AG10803 (cell line): ENCODE data around the gene TMEM273.
A peak's percentile ranks its signal among the peaks of the same experiment; 100 is the strongest.

Source experiments
- DNase-seq: peaks from one replicate; pipeline ENCODE4 v3.0.0; 2010; ENCODE audit warnings: low read depth
- H3K4me3 ChIP-seq: 2 replicates; pipeline ENCODE4 v1.5.1; 2011; ENCODE audit warnings: mild to moderate bottlenecking, low read length, control low read depth
- CTCF ChIP-seq: conservative IDR thresholded peaks from 2 replicates; pipeline ENCODE4 v1.5.1; 2011; ENCODE audit warnings: mild to moderate bottlenecking, low read length, control low read depth, inconsistent platforms

TMEM273 gene

GRCh38 chr10:49163741-49164140 lies 24.4 kb downstream of the TMEM273 start:
- no peak overlapping the region for H3K4me3 ChIP-seq
- no peak for TF ChIP-seq CTCF
- DNase-seq, result peak; percentile 81

- no peak for TF ChIP-seq CTCF
- H3K4me3 ChIP-seq, result no peak overlapping the region
- DNase-seq, result no peak
These were observed 25.4 kb downstream of the TMEM273 start for GRCh38 chr10:49162761-49163310.

- TF ChIP-seq CTCF, result no peak
- DNase-seq, result no peak
- H3K4me3 ChIP-seq, result no peak overlapping the region
These were observed 26.1 kb downstream of the TMEM273 start for GRCh38 chr10:49162063-49162462.

- H3K4me3 ChIP-seq, result no peak overlapping the region
- TF ChIP-seq CTCF, result peak; percentile 68
- peak; percentile 77 for DNase-seq
These were observed 26.7 kb downstream of the TMEM273 start for GRCh38 chr10:49161411-49161997.

- H3K4me3 ChIP-seq, result no peak overlapping the region
- no peak for TF ChIP-seq CTCF
- DNase-seq, result no peak
These were observed 27.4 kb downstream of the TMEM273 start for GRCh38 chr10:49160814-49161213.

GRCh38 chr10:49160110-49160509 lies 28.1 kb downstream of the TMEM273 start:
- no peak for DNase-seq
- H3K4me3 ChIP-seq, result no peak overlapping the region
- TF ChIP-seq CTCF, result no peak

GRCh38 chr10:49158915-49159314 lies 29.3 kb downstream of the TMEM273 start:
- no peak for TF ChIP-seq CTCF
- no peak overlapping the region for H3K4me3 ChIP-seq

More at GRCh38 chr10:49158915-49159314, 29.3 kb downstream of the TMEM273 start:
- DNase-seq, result no peak
